Stimulated activated CD8-positive, alpha-beta memory T cell treated with anti-CD3 and anti-CD28 coated beads, Interleukin-4, amount 100 ng/mL, for 1 hour (primary cell): ENCODE measurements around the gene NDRG2.
"Not testable (repeated sequence)": the region's sequence is repeated elsewhere in the genome, so short reads cannot be mapped to it uniquely, and the experiment has no call there.

Source experiments
- DNase-seq, 2 donors: peaks; one replicate each; pipeline ENCODE4 v3.0.0-alpha.2; 2020; ENCODE audit warnings: low read depth in 2 of 2, low spot score in 1 of 2

The NDRG2 gene

GRCh38 chr14:21056520-21057163 lies 31.8 kb upstream of the NDRG2 start:
- no peak for DNase-seq

DNA sequence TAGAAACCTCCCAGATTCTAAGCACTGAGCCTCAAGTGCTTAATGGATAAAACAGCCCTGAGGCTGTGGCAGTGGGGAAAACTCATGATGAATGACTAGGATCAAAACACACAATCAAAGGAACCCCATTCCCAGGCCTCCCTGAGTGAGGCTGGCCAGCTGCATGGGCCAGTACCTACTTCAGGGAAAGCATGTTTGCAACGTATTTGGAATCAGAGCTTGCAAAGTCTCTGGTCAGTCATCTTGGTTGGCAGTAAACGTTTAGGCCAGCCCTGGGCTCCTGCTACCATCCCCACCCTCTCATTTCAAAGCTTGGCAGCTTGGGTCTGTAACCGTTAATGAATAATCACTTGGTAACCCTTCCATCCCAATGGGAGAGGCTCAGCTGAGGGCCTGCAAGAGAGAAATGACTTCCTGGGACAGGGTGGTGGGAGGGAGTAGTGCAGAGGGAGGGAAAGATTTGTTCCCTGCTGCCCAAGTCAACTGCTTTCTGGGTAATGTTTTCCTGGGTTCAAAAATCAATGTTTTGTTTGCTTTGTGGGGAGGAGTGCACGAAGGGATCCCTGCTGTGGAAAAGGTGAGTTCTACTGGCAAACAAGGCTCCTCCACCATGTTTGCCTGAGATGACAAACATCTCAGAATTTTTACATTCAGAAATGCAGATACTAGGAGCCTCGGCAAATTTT lies 30.7 kb upstream of the NDRG2 start:
- no peak for DNase-seq

- DNase-seq = no peak
Measured at GRCh38 chr14:21054768-21055145, 29.9 kb upstream of the NDRG2 start.

DNA sequence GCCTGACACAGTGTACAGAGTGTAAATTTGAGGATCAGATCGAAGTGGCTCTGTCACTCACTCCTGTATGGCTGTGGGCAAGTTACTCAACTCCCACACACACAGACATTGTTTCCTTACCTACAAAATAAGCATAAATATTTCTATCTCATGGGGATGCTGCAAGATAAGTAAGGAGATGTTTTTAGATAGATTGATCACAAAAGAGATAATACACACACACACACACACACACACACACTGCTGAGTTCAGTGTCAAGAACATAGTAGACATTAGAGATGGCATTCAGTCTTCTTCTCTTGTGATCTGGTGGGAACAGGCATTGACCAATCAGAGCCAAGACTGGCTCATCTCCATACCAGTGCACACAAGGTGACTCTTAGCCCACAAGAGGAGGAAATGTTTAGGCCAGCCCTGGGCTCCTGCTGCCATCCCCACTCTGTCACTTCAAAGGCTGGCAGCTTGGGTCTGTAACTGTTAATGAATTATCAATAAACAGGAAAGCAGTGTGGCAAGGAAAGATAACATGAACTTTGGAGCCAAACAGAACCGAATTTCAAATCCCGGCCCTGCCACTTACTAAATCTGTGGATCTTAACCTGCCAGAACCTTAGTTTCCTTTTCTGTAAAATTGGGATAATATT lies 29.4 kb upstream of the NDRG2 start:
- no peak for DNase-seq

DNA sequence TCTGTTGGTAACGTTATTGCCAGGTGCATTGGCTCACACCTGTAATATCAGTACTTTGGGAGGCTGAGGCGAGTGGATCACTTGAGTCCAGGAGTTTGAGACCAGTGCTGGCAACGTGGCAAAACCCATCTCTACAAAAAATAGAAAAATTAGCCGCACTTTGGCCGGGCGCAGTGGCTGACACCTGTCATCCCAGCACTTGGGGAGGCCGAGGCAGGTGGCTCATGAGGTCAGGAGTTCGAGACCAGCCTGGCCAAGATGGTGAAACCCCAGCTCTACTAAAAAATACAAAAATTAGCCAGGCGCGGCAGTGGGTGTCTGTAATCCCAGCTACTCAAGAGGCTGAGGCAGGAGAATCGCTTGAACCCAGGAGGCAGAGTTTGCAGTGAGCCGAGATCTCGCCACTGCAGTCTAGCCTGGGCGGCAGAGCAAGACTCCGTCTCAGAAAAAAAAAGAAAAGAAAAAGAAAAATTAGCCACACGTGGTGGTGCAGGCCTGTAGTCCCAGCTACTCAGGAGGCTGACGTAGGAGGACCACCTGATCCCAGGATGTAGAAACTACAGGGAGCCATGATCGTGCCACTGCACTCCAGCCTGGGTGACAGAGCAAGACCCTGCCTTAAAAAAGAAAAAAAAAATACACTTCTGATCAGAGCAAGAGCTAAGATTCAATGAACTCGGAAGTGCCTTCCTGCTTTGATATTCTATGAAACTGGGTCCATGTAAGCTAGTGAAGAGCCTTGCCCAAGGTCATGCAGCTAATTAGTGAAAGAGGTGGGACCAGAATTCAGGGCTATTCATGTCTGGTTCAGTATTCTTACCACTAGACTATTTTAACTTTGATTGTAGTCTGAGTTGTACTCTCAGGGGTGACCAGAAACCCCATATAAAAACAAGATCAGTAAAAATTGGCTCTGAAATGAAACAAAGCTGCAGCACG lies 28.6 kb upstream of the NDRG2 start:
- no peak for DNase-seq

DNA sequence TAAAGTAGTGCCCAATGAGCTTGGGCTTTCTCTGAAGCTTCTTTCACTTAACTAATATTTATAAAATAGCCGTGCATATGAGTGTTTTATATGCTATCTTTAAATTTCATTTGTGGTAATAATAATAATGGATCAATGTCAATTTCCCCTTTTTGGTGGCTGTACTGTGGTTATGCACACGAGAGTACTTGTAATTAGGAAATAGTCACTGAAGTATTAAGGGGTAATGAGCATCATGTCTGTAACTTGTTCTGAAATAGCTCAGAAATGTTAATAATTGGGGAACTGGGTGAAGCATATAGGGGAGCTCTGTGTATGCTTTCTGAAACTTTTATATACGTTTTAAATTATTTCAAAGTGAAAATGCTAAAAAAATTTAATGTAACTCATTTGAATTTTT lies 25.7 kb upstream of the NDRG2 start:
- no peak for DNase-seq

GRCh38 chr14:21049271-21049673 lies 24.4 kb upstream of the NDRG2 start:
- no peak for DNase-seq

DNA sequence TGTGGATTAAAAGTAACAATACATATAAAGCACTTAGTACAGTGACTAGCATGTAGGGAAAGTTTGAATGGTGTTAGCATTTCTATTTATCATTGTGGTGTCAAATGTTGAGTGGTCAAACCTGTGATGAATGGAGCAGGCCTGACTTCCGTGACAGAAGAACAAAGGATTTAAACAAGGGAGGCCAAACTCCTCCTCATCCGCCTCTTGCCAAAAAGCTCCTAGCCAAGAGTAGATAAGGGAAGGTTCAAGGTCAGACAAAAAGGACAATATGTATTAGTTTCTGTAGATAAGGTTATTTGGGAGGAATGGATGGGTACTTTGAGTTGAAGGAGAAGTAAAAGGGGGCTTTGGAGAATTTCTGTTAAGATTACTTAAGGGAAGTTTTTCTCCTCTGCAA lies 23.8 kb upstream of the NDRG2 start:
- no peak for DNase-seq

- DNase-seq = no peak
Measured at GRCh38 chr14:21047378-21047781, 22.5 kb upstream of the NDRG2 start.

GRCh38 chr14:21043974-21044618 lies 19.2 kb upstream of the NDRG2 start:
- no peak for DNase-seq

GRCh38 chr14:21043387-21043973 lies 18.6 kb upstream of the NDRG2 start:
- DNase-seq = no peak

GRCh38 chr14:21042918-21043317 lies 18.1 kb upstream of the NDRG2 start:
- DNase-seq = no peak

- no peak for DNase-seq
Measured at GRCh38 chr14:21041676-21042433, 17.0 kb upstream of the NDRG2 start, which contains the start of gene RNASE7. Gene RNASE7, plus strand, starts transcription at chr14:21042362. Its CDS starts 631 bp downstream, at chr14:21042993.

DNA sequence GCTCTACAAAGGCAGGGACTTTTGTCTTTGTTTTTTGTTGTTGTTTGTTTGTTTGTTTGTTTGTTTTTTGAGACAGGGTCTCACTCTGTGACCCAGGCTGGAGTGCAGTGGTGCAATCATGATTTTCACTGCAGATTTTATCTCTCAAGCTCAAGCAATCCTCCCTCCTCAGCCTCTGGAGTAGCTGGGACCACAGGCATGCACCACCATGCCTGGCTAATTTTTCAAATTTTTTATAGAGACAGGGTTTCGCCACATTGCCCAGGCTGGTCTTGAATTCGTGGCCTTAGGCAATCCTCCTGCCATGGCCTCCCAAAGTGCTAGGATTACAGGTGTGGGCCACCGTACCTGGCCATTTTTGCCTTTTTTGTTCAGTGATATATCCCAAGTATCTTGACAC lies 16.1 kb upstream of the NDRG2 start:
- DNase-seq = not testable (repeated sequence)

GRCh38 chr14:21040370-21040925 lies 15.6 kb upstream of the NDRG2 start:
- DNase-seq = no peak

- DNase-seq = no peak
Measured at GRCh38 chr14:21039585-21040369, 14.9 kb upstream of the NDRG2 start.

DNA sequence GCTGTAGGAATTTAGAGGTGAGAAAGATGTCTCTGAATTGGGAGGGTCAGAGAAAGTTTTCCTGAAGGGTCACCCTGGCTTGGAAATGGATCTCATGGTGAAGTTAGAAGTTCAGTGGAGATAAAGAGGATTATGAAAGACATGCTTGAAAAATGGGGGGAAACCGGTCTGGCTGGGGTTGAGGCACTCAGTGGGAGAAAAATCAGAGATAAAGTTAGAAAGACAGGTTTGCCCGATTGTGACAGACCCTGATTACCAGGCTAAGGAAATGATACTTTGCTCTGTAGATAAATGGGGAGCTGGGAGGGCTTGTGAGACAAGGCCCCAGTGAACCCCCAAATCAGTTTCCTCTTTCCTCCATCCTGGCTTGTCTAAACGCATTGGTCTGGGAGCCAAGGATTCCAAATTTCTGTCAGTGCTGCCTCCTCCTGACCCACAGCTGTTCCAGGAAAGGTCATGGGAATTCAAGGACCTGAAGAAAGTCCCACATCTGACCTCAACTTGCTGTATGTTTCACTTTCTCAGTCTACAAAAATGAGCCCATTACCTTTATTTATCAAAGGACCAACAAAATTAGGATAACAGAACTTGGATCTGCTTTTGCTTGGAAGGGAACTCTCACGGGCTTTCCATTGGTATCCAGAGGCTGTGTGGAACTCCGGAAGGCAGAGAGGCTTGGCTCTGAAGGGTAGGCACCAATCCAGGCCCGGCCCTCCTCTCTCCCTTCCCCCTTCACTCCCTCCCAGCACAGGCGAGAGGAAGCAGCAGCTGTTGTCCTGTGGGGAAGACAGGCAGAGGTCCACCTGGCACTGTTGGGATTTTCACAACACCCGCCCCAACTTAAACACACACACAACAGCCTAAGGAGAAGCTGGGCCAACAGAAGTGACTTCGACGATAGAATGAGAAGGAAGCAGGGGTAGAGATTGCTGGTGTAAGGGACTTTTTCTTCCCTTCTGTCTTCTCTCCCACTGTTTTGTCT lies 13.9 kb upstream of the NDRG2 start:
- no peak for DNase-seq
